Measurements from ENCODE around the gene KARS1.

DNA sequence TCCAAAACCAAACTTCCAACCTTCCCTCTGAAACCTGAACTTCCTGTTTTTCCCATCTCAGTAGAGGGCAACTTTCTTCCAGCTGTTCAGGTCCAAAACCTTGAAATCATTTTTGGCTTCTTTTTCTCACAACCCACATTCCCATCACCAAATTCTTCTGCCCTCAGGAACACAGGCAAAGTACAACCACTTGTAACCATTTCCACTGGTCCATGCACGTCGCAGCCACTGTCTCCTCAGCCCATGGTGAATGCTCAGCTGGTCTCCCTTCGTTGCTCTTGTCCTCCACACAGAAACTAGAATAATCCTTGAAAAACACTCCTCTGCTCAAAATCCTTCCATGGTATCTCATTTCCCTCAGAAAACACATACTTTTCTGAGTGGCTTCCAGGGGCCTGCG, 20.7 kb downstream of the KARS1 start:
- no peak for TF ChIP-seq CTCF (IDR thresholded peaks at IDR 0.05)
- TF ChIP-seq POLR2A (IDR thresholded peaks at IDR 0.05): no peak

Measured in heart left ventricle (tissue), 13 donors.